HG03139 (cell line): ENCODE results near the gene SH2D4B.
A peak's percentile ranks its signal among the peaks of the same experiment; 100 is the strongest.

Source experiments
- ATAC-seq: cut with Tn5 transposase; IDR thresholded peaks from one replicate; pipeline ENCODE4 v1.9.1; 2021; ENCODE audit not compliant: unreplicated experiment

SH2D4B gene

DNA sequence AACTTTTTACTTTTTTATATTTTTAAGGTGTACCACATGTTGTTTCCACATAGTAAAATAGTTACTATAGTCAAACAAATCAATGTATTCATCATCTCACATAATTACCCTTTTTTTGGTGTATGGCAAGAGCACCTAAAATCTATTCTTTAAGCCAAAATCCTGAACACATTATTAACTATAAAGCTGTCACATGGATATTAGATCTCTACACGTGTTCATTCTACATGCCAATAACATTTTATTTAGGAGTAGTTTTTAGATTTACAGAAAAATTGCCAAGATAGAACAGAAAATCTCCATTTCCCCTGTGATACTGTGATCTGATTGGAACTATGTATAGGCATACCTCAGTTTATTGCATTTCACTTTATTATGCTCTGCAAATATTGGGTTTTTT is 137.1 kb downstream of the SH2D4B start:
- ATAC-seq, result no peak

DNA sequence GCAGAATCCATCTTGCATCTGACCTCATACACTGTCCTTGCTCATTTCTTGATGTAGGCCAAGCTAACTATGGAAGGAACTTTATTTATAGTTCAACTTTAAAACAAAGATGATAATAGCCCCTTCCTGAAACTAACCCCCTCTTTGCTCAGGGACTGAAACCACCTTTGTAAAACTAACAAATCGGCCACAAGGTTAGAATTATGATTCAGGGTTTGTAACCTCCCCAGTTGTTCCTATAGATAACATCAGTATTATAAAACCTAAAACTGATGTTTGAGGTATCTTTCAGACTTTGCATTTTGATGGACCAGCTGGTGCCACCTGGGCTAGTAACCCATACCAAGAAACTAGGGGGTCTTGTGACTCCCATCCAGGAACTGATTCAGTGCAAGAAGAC is 143.4 kb downstream of the SH2D4B start:
- no peak for ATAC-seq

DNA sequence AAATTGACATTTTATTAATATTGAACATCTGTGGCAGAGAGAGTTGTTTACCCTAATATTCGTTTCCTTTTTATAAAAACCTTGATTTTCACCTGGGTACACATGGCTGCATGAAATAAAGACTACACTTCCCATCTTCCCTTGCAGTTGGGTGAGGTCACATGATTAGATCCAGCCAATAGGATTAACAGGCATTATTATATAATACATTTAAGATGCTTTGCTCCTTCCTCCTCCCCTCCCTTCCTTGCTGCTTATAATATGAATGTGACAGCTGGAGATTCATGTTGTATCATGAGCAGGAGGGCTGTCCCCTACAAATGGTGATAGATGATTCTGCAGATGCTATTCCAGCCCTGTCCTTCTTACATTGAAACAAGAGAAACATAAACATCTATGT is 146.6 kb downstream of the SH2D4B start:
- peak; percentile 59 for ATAC-seq

DNA sequence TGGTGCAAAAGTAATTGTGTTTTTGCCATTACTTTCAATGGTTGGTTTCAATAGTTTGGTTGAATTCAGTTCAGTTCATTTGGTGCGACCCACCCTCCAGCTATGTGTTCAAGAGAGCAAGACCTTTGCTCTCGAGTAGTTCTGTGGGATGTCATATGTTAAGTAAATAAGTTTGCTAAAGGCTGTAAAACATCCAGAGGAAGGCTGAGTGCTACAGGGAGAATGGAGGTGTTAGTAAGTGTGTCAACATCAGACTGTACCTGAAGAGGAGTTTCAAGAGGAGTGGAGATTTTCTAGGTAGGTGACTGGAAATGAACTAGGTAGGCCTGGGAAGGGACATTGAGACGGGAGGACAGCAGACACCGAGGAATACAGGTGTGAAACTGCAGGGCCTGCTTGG is 147.7 kb downstream of the SH2D4B start:
- no peak for ATAC-seq

DNA sequence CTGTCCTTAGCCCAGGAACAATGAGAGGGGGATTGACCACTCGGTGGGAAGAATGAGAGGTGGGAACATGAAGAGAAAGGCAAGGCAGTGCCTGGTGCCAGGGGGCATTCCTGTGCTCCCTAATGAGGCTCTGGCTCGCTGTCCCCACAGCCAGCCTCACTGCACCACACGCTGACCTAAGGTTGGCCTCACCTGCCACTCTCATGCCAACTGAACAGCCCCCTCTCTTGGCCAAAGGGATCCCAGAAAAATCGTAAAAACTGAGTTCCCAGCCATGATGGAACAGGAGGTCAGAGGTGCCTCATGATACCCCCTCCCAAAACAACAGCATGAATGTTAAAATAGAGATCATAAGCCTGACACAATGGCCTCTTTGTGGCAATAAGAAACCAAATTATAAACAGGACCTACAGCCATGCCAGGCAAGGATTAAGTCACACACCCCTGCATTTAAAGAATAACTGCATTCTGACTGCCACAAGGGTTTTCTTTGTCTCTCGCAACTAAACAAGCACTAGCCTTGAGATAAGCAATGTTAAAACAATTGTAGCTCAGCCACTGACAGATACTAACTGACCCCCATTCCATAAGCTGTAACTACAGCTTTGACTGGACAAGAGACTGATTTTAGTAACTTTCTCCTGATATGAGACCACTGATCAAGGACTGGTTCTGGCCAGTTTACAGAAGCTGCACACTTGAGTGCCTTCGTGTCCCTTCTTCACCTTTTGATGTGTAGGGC is 149.2 kb downstream of the SH2D4B start:
- no peak for ATAC-seq

DNA sequence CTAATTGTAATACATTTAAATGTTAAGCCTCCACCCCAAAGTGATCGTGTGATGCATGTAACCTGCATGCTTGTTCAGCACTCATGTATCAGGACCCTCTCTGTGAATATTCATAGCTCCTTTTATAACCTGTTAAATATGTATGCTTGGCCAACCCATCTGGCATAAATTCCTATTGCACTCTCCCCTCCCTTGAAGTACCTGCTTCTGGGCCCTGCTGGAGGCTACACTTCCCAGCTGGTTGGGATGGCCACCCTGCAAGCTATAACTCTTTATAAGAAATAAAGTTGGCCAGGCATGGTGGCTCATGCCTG is 149.7 kb downstream of the SH2D4B start:
- ATAC-seq, result no peak

DNA sequence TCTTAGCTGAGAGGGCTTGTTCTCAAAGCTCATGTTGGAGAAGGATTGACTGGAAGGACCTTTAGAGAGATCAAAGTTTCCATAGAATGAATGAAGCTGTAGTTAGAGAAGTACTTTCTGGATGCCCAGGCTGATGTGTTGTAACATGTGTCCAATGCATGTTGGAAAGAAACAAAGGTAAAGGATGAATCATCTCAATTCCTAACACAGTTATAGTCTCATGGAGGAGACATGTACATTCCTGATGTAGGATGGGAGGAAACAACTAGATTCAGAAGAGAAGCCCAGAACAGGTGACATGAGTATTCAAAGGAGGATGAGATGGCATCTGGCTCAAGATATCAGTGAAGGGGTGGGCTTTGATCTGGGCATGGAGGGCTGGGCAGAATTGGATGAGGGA is 152.7 kb downstream of the SH2D4B start:
- ATAC-seq, result no peak

DNA sequence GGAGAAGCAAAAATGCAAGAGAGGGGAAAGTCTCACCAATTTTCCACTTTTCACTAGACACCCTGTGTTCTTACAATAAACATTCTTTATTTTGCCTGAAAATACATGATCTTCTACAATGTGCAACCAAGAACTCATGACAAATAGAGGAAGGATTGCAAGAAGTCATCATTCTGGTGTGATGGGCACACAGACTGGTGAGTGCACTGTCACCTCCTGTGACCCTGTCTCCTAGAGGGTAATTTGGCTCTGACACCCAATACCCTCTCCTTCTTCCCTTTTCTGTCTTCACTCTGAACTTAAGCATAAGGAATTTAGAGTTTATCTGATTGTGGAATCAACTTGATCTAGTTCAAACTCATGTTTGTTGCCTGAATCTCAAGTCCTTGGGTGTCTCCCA is 153.7 kb downstream of the SH2D4B start:
- ATAC-seq, result no peak

DNA sequence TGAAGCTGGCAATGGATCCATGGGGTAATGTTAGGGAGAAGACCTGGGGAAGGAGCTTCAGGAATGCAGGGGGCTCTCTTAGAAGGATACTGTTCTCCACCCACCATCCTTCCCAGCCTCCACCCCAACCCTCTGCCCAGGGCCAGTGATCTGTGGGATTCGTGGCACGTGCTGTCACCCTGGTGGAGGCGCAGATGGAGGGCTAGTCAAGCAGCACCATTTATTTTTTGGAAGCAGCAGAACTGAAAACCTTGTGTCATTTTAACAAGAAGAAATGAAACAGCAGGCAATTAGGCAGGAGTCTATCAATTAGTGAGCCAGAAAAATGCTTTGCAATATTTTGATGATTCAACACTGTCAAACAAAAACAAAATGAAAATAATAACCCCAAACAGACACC is 155.9 kb downstream of the SH2D4B start:
- no peak for ATAC-seq

DNA sequence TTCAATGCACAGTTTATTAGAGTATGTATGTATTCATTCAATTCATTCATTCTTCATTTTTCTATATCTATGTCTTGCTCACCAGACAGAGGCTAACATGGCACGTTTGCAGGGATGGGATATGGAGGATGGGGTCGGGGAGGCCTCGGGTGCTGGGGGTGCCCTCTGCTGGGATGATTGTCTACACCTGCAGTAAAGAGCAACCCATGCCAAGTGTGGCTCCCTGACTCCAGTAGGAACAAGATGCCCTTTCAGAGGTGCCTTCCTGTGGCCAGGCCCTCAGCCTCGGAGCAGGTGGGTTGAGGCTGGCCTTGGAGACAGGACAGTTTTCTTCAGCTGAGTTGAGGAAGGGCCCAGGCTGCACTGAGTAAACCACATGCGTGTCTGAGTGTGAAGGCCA is 157.2 kb downstream of the SH2D4B start:
- ATAC-seq, result no peak
